Spleen (tissue), 11 donors: ENCODE results near the gene IGSF9B. TPM values are rescaled to one million over a fixed set of nuclear protein-coding genes. Genes with fewer than 3 reads are reported as not detected.

Experiments
- DNase-seq: peaks from one replicate; pipeline ENCODE4 v3.0.0-alpha.2; 2020
- H3K27ac ChIP-seq, 8 donors: fragments of 200-600 bp; sonication (generic) in 7 of 8; 1 replicate in 4 of 8; 2 replicates in 4 of 8; pipeline versions ENCODE4 v1.5.0 to v1.8.0; 2016 to 2021; ENCODE audit warnings: inconsistent platforms in 4 of 8, mild to moderate bottlenecking in 4 of 8, moderate library complexity in 1 of 8
- H3K27me3 ChIP-seq, 7 donors: fragments of 200-600 bp; sonication (generic) in 6 of 7; replicated peaks in 1 of 7; 1 replicate in 4 of 7; 2 replicates in 3 of 7; pipeline versions ENCODE4 v1.5.0 to v1.8.0; 2016 to 2021; ENCODE audit warnings: inconsistent platforms in 3 of 7, mild to moderate bottlenecking in 1 of 7
- H3K36me3 ChIP-seq, 6 donors: fragments of 200-600 bp; sonication (generic) in 5 of 6; 1 replicate in 4 of 6; 2 replicates in 2 of 6; pipeline versions ENCODE4 v1.5.0 to v1.8.0; 2016 to 2021; ENCODE audit warnings: inconsistent platforms in 2 of 6
- H3K4me1 ChIP-seq, 6 donors: fragments of 200-600 bp; sonication (generic) in 5 of 6; 1 replicate in 3 of 6; 2 replicates in 3 of 6; pipeline versions ENCODE4 v1.5.0 to v1.8.0; 2016 to 2021; ENCODE audit warnings: inconsistent platforms in 3 of 6
- H3K4me3 ChIP-seq, 8 donors: fragments of 200-600 bp; sonication (generic) in 7 of 8; 1 replicate in 4 of 8; 2 replicates in 4 of 8; pipeline versions ENCODE4 v1.5.0 to v1.8.0; 2016 to 2021; ENCODE audit warnings: inconsistent platforms in 4 of 8, mild to moderate bottlenecking in 4 of 8, moderate library complexity in 2 of 8
- H3K9me3 ChIP-seq, 8 donors: fragments of 200-600 bp; sonication (generic) in 7 of 8; 1 replicate in 4 of 8; 2 replicates in 4 of 8; pipeline versions ENCODE4 v1.5.0 to v1.8.0; 2016 to 2021; ENCODE audit warnings: inconsistent platforms in 4 of 8
- CTCF ChIP-seq, 11 experiments: fragments of 200-600 bp in 7 of 11; fragments of 450-650 bp in 4 of 11; sonication (generic) in 4 of 11; IDR thresholded peaks in 8 of 11; conservative IDR thresholded peaks in 3 of 11; 1 replicate in 7 of 11; 2 replicates in 4 of 11; pipeline versions ENCODE4 v1.4.0 to v1.8.0; 2016 to 2021; ENCODE audit warnings: antibody characterized with exemption in 11 of 11, inconsistent platforms in 4 of 11, mild to moderate bottlenecking in 1 of 11
- POLR2A ChIP-seq, 3 donors: fragments of 450-650 bp; IDR thresholded peaks; one replicate each; pipeline ENCODE4 v1.5.1; 2017; ENCODE audit warnings: antibody characterized with exemption in 3 of 3, mild to moderate bottlenecking in 1 of 3
- POLR2AphosphoS5 ChIP-seq, 3 donors: sonication (generic); formaldehyde crosslinking; IDR thresholded peaks; one replicate each; pipeline ENCODE4 v1.5.1; 2017; ENCODE audit warnings: antibody characterized with exemption in 3 of 3
- WGBS, 5 donors: extraction: QIAGEN DNeasy Blood & Tissue Kit in 3 of 5; methylation state at CpG; one replicate each; pipeline versions ENCODE4 v1.1.5 to v1.1.7; 2013 to 2018; 5-methylcytosine and 5-hydroxymethylcytosine counted together
- intact Hi-C: fragments of 100-400 bp; cut with DNase I; formaldehyde crosslinking; loops from one replicate; pipeline ENCODE4 v1.15.0; 2023; ENCODE audit warnings: low total_unique reads
- polyA plus RNA-seq, 3 donors: library from polyadenylated mRNA; stranded (reverse); fragments of 200-250 nt; gene quantifications; one replicate each; pipeline ENCODE4 v1.2.1, GENCODE V29; 2013
- total RNA-seq, 7 donors: library from RNA; depleted of rRNA in 3 of 7; stranded (reverse); fragments of >200 nt in 3 of 7; fragmentation: NEBNext Ultra II Directional in 4 of 7; extraction: Animal tissue kit (Norgen Biotek cat#: 25700) in 4 of 7; gene quantifications; one replicate each; pipeline versions ENCODE4 v1.1.0 to v1.2.1, GENCODE V29; 2016 to 2021
- donor health status: healthy with polysubstance abuse.
- donor health status: DM: no; HTN: no; CAD: no; lungs with moderate emphysema.
- donor health status: DM: no; HTN: no; CAD: no.
- donor health status: Bipolar disorder and iron deficiency.
- donor health status: healthy.
- donor health status: DM: no; HTN: no; CAD: no.
- donor health status: DM: yes; HTN: yes; CAD: no.

Gene IGSF9B
- total and polyA plus RNA-seq, 10 donors = 0.50 to 11.2 (median 3.9) TPM

DNA sequence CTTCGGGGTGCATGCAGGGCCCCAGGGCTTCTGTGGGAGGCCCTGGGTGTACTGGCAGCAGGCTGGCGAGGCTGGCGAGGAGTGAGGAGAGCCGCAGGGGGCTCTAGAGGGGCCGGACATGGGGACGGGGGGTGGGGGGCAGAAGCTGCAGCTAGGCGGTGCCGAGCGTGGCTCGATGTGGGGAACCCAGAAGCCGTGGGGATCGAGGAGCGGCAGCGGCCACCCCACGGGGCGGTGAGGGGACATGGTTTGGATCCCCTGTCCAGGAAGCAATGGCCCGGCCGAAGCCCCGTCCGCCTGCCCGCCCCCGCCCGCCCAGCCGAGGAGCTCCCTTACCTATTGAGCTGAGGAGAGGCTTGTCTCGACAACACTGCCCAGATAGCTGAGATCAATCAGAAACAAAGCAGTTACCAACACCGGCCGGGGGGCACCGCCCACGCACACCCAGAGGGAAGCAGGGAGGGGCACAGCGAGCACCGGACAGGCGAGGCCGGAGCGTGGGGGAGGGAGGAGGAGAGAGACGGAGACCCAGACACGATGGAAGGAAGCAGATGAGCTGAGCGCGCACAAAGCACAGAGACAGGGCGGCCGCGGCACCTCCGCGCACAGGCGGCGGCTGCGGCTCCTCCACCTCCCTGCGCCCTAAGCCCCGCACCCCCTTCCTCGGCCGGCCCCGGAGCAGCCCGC, 38.7 kb downstream of the IGSF9B start:
- peaks cover 0 to 23% (median 5%) of the 10 kb centered on the region in 6 donors for H3K36me3 ChIP-seq
- H3K27ac ChIP-seq = no peak overlapping the region
- no peaks in the 10 kb centered on the region for H3K9me3 ChIP-seq
- no peak for DNase-seq
- peak overlapping the region in 3 of 8 donors; percentile 16 to 55 (median 20) for H3K4me3 ChIP-seq
- H3K27me3 ChIP-seq = peaks cover 0 to 38% (median 11%) of the 10 kb centered on the region in 7 donors
- 30 to 59% (median 36%) methylated on average over 29 to 52 of the region's 52 CpGs for WGBS, 5 donors
- no peak for TF ChIP-seq POLR2AphosphoS5 (IDR thresholded peaks at IDR 0.05)
- no peak for TF ChIP-seq POLR2A (IDR thresholded peaks at IDR 0.05)
- TF ChIP-seq CTCF (IDR thresholded peaks at IDR 0.05 in 8 of 11, conservative IDR thresholded peaks at IDR 0.05 in 3 of 11) = no peak
- intact Hi-C loops = no loop called here
- peaks cover 0 to 12% (median 3%) of the 10 kb centered on the region in 6 donors for H3K4me1 ChIP-seq

DNA sequence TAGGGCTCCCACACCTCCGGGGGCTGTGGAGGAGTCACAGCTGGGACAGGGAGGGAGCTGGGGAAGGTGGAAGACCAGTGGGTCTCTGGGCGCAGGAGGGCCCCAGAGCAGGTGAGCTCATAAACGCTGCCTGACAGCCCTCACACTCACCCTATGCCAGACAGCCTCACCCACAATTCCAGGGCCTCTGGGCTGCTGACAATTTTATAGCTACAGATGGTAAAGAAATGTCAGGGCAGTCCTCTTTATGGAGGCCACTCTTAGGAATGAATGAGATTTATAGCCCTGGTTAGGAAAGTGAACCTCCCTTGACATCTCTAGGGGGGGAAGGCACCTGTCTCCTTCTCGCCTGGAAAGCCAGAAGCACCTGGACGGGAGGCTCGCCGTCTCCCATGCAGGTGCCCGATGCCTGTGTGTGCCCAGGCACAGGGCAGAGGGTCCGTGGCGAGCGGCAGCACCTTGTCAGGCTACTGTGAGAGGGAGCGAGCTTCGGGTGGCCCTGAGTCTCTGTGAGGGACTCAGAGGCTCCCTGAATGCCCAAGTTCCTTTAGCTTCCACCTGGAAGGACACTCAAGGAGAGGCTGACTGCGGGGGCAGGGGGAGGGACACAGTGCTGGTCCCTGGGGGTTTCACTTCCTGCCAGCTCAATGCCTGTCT, 39.9 kb downstream of the IGSF9B start:
- no peak for TF ChIP-seq POLR2A (IDR thresholded peaks at IDR 0.05)
- TF ChIP-seq POLR2AphosphoS5 (IDR thresholded peaks at IDR 0.05) = no peak
- WGBS, 5 donors = 81 to 91% (median 90%) methylated on average over 10 to 14 of the region's 14 CpGs
- peaks cover 0 to 23% (median 5%) of the 10 kb centered on the region in 6 donors for H3K36me3 ChIP-seq

GRCh38 chr11:133913761-133914160, 43.0 kb downstream of the IGSF9B start:
- H3K36me3 ChIP-seq = peaks cover 0 to 12% (median 0%) of the 10 kb centered on the region in 6 donors
- H3K27me3 ChIP-seq = peaks cover 0 to 30% (median 11%) of the 10 kb centered on the region in 7 donors
- DNase-seq = no peak
- no peak overlapping the region for H3K4me3 ChIP-seq
- H3K4me1 ChIP-seq = peaks cover 0 to 8% (median 3%) of the 10 kb centered on the region in 6 donors
- no peak for TF ChIP-seq CTCF (IDR thresholded peaks at IDR 0.05 in 8 of 11, conservative IDR thresholded peaks at IDR 0.05 in 3 of 11)
- no peak for TF ChIP-seq POLR2AphosphoS5 (IDR thresholded peaks at IDR 0.05)
- TF ChIP-seq POLR2A (IDR thresholded peaks at IDR 0.05) = no peak
- WGBS, 5 donors = 88 to 96% (median 92%) methylated on average over 10 of the region's 10 CpGs
- H3K27ac ChIP-seq = no peak overlapping the region
- intact Hi-C loops = no loop called here
- H3K9me3 ChIP-seq = no peaks in the 10 kb centered on the region

More for the DNA sequence above, 39.9 kb downstream of the IGSF9B start:
- Histone ChIP-seq H3K27ac (no peak overlapping the region), H3K4me3 (no peak overlapping the region), H3K4me1 (peaks cover 0 to 12% (median 3%) of the 10 kb centered on the region in 6 donors), H3K27me3 (peaks cover 0 to 38% (median 11%) of the 10 kb centered on the region in 7 donors), H3K9me3 (no peaks in the 10 kb centered on the region)
- no peak for DNase-seq
- intact Hi-C loops = no loop called here

GRCh38 chr11:133911171-133911570, 45.6 kb downstream of the IGSF9B start:
- DNase-seq = no peak
- Histone ChIP-seq H3K27me3 (peaks cover 0 to 9% (median 0%) of the 10 kb centered on the region in 7 donors), H3K4me3 (no peak overlapping the region), H3K27ac (no peak overlapping the region), H3K36me3 (peaks cover 0 to 21% (median 2%) of the 10 kb centered on the region in 6 donors), H3K4me1 (no peaks in the 10 kb centered on the region), H3K9me3 (no peaks in the 10 kb centered on the region)
- TF ChIP-seq POLR2A (IDR thresholded peaks at IDR 0.05) (no peak), CTCF (IDR thresholded peaks at IDR 0.05 in 8 of 11, conservative IDR thresholded peaks at IDR 0.05 in 3 of 11) (peak in 3 of 11 experiments; percentile 11 to 34 (median 23)), POLR2AphosphoS5 (IDR thresholded peaks at IDR 0.05) (no peak)
- intact Hi-C loops = no loop called here
- WGBS, 5 donors = 76 to 89% (median 83%) methylated on average over 3 of the region's 3 CpGs
